HPDE6-E6E7 (cell line): ENCODE results near the gene GPR179.

ENCODE experiments used
- DNase-seq: peaks from one replicate; pipeline ENCODE4 v3.0.0; 2011; ENCODE audit warnings: missing footprints; ENCODE audit errors: extremely low spot score

The GPR179 gene

DNA sequence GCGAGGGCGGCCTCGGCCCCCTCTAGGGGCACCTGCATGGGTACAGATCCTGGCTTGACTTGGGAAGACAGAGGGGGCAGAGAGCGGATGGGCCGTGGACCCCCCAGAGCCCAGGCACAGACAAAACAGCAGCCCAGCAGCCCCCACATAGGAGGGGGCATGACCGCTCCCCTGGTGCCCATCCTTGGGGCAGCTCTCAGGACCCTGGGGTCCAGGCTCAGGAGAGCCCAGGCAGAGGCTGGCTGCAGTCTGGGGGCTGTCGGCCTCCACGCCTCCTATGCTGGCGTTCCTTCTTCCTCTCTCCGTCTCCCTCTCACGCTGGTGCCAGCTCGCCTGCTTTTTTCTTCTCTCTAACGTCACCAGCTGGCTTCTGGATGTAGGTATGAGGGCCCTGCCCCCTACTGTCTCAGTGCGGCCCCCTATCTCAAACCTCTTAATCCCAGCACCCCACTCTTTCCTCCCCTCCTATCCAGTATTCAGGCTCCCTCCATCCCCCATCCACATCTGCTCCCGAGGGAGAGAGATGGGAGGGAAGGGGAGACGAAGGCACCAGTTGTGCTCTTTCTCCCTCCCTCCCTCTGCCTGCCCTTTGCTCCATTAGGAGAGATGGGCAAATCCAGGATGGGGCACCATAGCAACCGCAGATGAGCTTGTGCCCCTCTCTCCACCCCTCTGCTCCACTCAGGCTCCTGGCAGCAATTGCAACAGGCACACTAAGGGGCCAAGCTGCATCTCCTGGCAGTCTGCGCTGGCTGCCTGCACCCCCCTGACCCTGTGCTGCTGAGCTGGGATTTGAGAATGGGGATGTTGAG lies at the start of gene GPR179:
GPR179 (minus strand) TSS at position 349 of the 812 bp plus-strand sequence; CDS start at position 182, 167 bp downstream.
- no peak for DNase-seq

DNA sequence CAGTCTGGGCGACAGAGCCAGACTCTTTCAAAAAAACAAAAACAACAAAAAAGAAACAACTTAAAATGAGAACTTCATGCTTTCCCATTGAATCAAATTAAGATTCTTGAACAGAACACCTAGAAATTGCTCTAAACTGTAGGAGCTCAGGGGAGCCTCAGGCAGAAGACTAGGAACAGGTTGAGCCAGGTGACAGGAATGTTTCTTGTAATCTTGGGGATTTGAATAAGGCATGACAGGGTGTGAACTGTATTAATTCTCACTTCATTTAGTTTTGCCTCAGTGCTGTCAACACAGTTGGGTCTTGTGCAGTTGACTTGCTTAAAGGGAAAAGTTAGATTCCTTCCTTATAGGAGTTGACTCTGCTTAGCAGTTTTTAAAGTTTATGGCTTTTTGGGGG lies 35.7 kb upstream of the GPR179 start:
- DNase-seq, result no peak

GRCh38 chr17:38369124-38369886 lies 25.5 kb upstream of the GPR179 start:
- DNase-seq, result no peak

GRCh38 chr17:38364741-38365140 lies 21.0 kb upstream of the GPR179 start:
- DNase-seq, result no peak

DNA sequence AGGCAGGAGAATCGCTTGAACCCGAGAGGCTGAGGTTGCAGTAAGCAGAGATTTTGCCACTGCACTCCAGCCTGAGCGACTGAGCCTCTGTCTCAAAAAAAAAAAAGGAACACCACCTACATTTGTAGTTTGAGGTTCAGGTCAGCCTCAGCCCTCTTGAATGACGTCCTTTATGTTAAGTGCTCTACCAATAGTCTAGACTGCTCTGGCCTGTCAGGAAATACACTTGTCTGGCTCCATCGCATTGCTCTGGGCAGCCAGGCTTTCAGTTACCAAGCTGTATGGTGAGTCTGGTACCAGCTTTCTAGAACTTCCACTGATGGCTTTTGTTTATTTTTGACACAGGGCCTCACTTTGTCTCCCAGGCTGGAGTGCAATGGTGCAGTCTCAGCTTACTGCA lies 19.3 kb upstream of the GPR179 start:
- no peak for DNase-seq

DNA sequence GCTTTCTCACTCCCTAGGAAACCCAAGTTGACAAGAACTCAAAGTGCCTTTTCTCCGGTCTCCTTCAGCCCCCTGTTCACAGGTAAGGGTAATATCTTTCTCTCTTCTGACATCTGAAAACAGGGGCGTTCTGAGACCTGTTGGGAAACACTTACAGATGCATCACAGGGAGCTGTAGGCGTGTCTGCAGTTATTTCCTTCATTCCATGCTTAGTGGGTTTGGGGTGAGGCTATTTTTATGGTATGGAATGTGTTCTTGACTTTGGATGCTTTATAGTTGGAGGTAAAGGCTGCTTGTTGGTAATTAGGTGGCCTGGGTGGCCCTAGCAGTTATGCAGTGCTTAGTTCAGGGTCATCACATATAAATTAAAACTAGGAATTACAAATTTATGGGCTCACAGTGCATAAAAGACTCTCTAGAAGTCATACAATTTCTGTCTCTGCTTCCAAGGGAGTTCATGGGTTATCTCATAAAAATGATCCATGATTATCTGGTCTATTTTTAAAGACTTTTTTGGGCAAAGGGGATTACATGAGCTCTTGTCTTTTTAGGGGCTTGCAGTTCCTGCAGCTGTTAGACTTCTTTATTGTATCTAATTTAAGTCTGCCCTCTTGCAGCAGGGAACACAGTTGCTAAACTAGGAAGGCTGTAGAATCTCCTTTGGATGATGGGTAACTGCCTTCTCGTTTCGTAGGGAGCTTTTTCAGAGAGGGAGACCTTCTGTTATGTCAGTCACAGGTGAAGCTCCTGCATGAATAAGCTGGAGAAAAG lies 18.1 kb upstream of the GPR179 start:
- DNase-seq, result peak; percentile 62

DNA sequence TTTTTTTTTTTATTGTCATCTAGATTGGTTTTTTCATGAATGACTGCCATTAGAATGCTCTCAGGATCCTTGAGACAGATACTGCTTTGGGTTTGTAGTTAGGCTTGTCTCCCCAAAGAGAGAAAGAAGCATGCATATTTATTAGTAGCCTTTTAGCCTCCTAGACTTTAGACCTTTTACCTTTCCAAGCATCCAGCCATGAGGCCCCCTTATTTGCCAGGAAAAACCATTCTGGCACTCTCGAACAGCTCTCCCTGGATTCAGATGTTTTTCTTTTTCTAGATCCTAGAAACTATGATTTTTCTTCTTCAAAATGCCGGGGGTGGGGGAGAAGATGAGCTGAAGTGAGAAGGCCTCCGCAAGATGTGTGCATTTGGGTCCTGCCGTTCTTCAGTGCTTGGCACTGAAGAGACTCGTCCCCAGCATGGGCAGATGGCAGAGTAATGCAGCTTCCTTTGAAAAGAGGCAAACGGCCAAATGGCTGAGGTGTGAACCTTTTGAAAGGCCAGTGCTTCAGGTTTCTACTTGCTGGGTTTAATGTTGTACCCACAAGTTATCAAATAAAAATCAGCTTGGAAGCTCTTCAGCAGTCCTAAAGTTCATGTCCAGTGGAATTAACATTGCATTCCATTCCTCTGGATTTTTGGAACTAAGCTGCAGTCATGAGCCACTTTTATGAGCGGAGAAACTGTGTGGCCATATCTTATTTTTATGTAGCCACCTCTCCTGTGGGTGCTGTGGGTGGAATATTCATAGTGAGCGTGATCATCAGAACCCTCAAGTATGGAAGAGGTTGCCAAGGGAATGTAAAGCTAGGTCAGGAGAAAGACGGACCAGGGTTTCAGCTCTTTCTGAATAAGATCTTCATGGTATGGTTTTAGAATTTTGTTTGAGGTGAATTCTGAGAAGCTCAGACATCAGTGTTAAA lies 15.1 kb upstream of the GPR179 start:
- DNase-seq, result no peak

DNA sequence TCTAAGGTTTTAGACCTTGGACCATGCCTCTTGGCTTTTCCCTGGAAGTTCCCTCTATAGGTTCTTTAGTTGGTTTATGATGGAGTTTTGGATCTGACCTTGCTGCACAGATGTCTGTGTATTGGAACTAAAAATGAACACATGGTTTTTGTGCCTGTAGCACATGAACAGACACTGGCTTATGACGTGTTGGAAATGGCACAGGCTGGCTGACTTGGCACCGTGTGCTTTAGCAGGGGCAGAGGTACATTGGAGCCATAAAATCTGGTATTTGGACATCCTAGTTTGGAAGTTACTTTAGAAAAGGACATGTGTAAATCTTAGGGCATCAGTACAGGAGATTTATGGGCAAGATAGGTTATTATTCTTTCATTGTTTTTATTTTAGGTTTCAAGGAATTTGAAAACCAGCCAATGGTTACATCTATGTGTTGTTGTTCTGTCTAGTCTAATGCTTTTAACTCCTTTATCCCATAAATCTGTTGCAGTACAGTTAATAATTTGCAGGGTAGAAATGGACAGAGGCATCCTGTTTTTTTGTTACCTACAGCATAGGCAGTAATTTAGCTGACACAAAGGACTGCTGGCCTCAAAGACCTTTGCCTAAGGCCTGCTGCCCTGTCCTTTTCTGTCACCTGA lies 13.8 kb upstream of the GPR179 start:
- no peak for DNase-seq

DNA sequence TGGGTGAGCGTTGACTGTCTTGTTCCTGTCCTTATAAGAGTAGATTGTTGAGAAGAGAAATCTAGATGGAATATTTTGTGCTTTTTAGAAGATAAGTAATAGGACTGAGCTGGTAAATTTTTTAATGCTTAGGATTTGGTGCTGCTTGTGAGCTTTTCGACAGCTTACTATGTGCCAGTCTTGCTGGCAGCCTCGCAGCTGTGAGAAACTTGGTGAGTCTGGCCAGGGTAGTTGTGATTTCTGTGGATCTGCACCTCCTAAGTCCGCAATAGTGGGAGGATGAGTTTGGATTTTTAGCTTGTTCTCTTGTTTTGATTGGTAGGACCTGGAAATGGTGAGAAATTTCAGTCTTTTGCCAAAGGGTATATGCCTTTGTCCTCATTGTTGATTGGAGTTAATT lies 11.5 kb upstream of the GPR179 start:
- DNase-seq, result no peak

GRCh38 chr17:38354466-38354865 lies 10.7 kb upstream of the GPR179 start:
- DNase-seq, result no peak

GRCh38 chr17:38353668-38354067 lies 9.9 kb upstream of the GPR179 start:
- DNase-seq, result no peak

DNA sequence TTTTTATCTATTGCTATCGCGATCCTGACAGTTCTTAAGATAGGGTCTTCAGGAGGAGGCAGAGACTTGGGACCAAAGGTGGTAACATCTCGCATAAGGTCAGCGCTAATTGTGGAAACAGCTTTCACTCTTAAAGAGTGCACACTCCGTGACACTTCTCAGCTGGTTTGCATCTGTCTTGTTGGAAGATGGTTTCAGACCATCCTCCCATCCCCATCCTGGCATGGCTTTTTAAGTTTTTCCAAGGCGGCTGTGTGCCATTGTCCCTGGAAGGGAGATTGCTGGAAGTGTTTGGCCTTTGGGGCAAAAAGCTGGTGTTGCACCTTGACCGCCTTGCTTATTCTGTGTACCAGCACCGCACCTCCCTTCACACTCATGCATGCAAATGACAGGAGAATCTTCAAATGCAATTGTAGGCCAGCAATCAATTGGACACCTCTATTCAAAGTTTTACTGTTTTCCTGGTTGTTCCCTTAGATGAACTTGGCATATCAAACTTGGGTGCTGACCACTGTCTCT lies 9.4 kb upstream of the GPR179 start:
- DNase-seq, result no peak

DNA sequence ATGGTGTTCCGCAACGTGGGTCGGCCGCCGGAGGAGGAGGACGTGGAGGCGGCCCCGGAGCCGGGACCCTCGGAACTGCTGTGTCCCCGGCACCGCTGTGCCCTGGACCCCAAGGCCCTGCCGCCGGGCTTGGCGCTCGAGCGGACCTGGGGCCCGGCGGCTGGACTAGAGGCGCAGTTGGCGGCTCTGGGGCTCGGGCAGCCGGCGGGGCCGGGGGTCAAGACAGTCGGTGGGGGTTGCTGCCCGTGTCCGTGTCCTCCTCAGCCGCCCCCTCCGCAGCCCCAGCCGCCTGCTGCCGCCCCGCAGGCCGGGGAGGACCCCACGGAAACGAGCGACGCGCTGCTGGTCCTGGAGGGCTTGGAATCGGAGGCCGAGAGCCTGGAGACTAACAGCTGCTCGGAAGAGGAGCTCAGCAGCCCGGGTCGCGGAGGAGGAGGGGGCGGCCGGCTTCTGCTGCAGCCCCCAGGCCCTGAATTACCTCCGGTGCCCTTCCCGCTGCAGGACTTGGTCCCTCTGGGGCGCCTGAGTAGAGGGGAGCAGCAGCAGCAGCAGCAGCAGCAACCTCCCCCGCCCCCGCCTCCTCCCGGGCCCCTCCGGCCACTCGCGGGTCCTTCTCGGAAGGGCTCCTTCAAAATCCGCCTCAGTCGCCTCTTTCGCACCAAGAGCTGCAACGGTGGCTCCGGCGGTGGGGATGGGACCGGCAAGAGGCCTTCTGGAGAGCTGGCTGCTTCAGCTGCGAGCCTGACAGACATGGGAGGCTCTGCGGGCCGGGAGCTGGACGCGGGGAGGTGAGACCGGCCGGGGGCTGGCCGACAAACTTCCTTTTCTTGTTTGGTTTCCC lies 8.7 kb upstream of the GPR179 start:
- DNase-seq, result no peak

DNA sequence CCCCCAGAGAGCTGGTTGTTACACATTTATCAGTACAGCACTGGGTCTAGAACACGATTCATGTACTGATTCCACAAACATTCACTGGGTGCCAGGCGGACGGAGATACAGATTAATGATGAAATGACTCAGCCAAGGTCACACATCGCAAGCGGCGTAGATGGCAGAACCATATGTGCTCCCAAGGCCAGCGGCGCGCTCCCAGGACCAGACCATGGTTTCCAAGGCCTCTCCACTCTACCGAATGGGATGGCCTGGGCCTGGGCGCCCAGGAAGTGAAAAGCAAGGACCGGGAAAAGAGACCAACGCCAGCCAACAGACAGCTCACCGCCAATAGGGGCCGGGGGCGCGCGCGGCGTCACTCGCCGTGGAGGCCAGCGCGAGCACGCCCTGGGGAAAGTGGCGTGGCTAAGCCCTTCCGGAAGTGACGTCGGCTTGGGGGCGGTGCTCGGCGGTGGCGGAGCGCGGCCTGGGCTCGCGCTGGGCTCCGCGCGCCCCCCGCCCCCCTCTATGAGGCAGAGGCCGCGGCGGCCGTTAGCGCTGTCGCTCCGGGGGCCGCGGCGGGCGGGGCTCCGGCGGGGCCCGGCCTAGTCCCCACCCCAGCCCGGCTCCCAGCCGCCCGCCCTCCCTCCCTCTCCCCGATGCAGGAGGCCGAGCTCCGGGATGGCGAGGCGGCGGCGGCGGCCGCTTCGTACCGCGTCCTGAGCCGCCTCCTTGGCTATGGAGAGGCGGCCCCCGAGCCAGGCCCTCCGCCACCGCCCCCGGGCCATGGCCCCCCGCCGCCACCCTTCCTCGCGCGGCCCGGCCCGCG lies 7.9 kb upstream of the GPR179 start, which contains the start of gene SOCS7:
SOCS7 (plus strand) TSS at position 433 of the 811 bp plus-strand sequence; CDS start at position 642, 209 bp downstream.
- peak; percentile 70 for DNase-seq

DNA sequence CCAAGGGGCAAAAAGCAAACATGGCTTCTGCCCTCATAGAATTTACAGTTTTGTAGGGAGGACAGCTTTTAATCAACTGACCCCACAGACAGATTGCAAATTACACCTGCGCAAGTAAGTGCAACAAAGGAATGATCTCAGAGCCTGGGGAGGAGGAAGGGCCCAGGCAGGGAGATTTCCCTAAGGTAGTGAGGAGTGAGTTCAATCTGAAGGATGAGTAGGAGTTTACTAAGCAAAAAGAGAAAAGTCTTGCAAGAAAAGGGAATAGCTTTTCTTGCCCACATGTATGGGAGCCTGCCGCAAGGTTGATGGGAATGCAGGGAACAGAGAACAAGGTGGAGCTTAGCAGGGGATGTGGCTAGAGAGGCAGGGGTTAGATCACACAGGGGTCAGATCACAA lies 6.3 kb upstream of the GPR179 start:
- no peak for DNase-seq

DNA sequence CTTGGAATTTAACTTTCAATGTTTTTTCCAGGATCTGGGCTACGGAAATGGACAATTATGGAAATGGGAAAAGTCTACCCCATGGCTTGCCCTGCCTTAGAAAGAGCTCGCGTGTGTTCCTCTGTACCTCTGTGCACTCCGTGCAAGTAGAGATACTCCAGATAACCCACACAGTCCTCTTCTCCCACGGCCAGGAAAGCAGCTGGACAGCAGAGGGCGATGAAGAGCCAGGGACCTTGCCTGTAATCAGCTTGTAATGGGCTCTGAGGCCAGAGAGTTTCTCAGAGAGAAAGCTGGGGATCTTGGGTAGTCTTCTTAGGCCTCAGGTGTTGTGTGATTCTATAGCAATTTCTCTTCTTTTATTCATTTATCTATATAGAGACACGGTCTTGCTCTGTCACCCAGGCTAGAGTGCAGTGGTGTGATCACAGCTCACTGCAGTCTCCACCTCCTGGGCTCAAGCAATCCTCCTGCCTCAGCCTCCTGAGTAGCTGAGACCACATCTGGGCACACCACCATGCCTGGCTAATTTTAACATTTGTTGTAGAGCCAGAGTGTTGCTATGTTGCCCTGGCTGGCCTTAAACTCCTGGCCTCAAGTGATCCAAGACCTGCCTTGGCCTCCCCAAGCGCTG lies 5.5 kb upstream of the GPR179 start:
- DNase-seq, result peak; percentile 64

DNA sequence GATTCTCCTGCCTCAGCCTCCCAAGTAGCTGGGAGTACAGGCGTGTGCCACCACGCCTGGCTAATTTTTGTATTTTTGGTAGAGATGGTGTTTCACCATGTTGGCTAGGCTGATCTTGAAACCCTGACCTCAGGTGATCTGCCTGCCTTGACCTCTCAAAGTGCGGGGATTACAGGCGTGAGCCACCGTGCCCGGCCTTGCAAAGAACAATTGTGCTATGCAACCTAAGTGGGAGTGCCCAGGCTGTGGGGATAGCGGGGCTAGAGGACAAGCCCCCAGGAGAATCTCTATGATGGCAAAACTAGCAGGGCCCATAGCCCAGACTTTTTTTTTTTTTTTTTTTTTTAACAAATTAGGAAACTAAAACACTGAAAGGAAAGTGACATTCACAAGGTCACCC lies 2.0 kb upstream of the GPR179 start:
- no peak for DNase-seq

DNA sequence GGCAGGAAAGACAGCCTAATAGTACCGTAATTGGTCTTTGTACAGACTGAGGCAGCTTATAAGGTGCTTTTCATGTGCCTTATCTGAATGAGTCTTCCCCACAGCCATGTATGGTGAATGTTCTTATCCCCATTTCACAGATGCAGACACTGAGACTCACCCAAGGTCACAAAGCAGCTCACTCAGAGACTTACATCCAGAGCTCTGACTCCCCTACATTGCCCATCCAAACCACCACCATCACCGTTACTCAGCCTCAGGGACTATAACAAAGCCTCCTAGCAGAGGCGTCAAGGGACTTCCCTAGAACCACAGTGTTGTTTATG lies 627 bp upstream of the GPR179 start:
- no peak for DNase-seq
